Activated CD8-positive, alpha-beta T cell treated with anti-CD3 and anti-CD28 coated beads for 36 hours (primary cell): Measurements from ENCODE around the gene SNRPD2. TPM values are rescaled to one million over a fixed set of nuclear protein-coding genes. Genes with fewer than 3 reads are reported as not detected.

Experiments
- ATAC-seq: fragments of 200-7000 bp; cut with Tn5 transposase; one replicate; pipeline ENCODE4 v1.10.0; 2021; ENCODE audit warnings: mild to moderate bottlenecking, moderate library complexity
- CTCF ChIA-PET: fragments of 350-600 bp; sonication (Branson Sonifier 250); formaldehyde crosslinking; loops from one replicate; lab custom pipeline; 2021; ENCODE audit warnings: antibody characterized with exemption; lab: Charles Lee
- POLR2A ChIA-PET: fragments of 350-600 bp; sonication (Branson Sonifier 250); formaldehyde crosslinking; loops from one replicate; lab custom pipeline; 2021; ENCODE audit warnings: antibody characterized with exemption; lab: Charles Lee
- DNase-seq: peaks from one replicate; pipeline ENCODE4 v3.0.0-alpha.2; 2020
- H3K27ac Mint-ChIP-seq: one replicate; pipeline ENCODE4 v1.8.0; 2021; ENCODE audit warnings: mild to moderate bottlenecking, mixed read lengths
- H3K27me3 Mint-ChIP-seq: one replicate; pipeline ENCODE4 v1.8.0; 2021; ENCODE audit warnings: mixed read lengths
- H3K36me3 Mint-ChIP-seq: one replicate; pipeline ENCODE4 v1.8.0; 2021; ENCODE audit warnings: low read depth, mixed read lengths
- H3K4me1 Mint-ChIP-seq: one replicate; pipeline ENCODE4 v1.8.0; 2021; ENCODE audit warnings: low read depth, mixed read lengths
- H3K4me3 Mint-ChIP-seq: one replicate; pipeline ENCODE4 v1.8.0; 2021; ENCODE audit warnings: mild to moderate bottlenecking, moderate library complexity, mixed read lengths
- H3K9me3 Mint-ChIP-seq: one replicate; pipeline ENCODE4 v1.8.0; 2021; ENCODE audit warnings: mixed read lengths
- CTCF ChIP-seq: fragments of 200-600 bp; IDR thresholded peaks from one replicate; pipeline ENCODE4 v1.8.0; 2022; ENCODE audit warnings: antibody characterized with exemption, mild to moderate bottlenecking
- intact Hi-C: fragments of 100-400 bp; cut with micrococcal nuclease; formaldehyde crosslinking; loops from one replicate; pipeline ENCODE4 v1.10.0; 2022
- total RNA-seq, 2 experiments: library from RNA; stranded (reverse); gene quantifications; one replicate each; pipeline ENCODE4 v1.2.3, GENCODE V29; 2021

SNRPD2 gene
- total RNA-seq, 2 experiments from 2014 or later = 918 to 967 TPM

- DNase-seq (peak; percentile 80), ATAC-seq (peak; percentile 56)
- Mint-ChIP-seq H3K4me3 (peak overlapping the region; percentile 69), H3K4me1 (peaks cover 17% of the 10 kb centered on the region), H3K36me3 (peaks cover under 1% of the 10 kb centered on the region), H3K9me3 (no peaks in the 10 kb centered on the region), H3K27me3 (peaks cover 3% of the 10 kb centered on the region), H3K27ac (peak overlapping the region; percentile 57)
- TF ChIP-seq CTCF = no peak
- intact Hi-C loops = no loop called here
- CTCF ChIA-PET = interaction anchor here (1.1 to 9.0 kb wide), 6 partner anchors 14 to 238 kb away, joined by 3 to 101 read pairs (median 6); partner anchors contain the start of genes QPCTL, SIX5 and SNRPD2
- POLR2A ChIA-PET = interaction anchor here (0.6 to 3.8 kb wide), 6 partner anchors 10 to 1111 kb away, joined by 3 to 30 read pairs (median 5); partner anchors contain the start of genes GIPR, QPCTL and SNRPD2
Measured at GRCh38 chr19:45676851-45677263, 14.9 kb downstream of the SNRPD2 start.

GRCh38 chr19:45674946-45675345 lies 16.8 kb downstream of the SNRPD2 start:
- CTCF ChIA-PET = interaction anchor here (0.9 to 2.3 kb wide), 3 partner anchors 13 to 33 kb away, joined by 3 to 9 read pairs (median 4); partner anchors contain the start of gene QPCTL
- no peak overlapping the region for H3K27ac Mint-ChIP-seq

GRCh38 chr19:45670670-45671453 lies 20.9 kb downstream of the SNRPD2 start:
- ChIA-PET CTCF (interaction anchor here (0.6 to 1.8 kb wide), 5 partner anchors 10 to 28 kb away, joined by 3 to 10 read pairs (median 3); partner anchors contain the start of gene QPCTL), POLR2A (interaction anchor here (0.8 to 1.5 kb wide), 8 partner anchors 8 to 29 kb away, joined by 3 to 5 read pairs (median 3); partner anchors contain the start of gene SNRPD2)
- Mint-ChIP-seq H3K9me3 (no peaks in the 10 kb centered on the region), H3K27ac (no peak overlapping the region), H3K27me3 (peaks cover 10% of the 10 kb centered on the region), H3K4me1 (peaks cover 32% of the 10 kb centered on the region), H3K4me3 (peak overlapping the region; percentile 52), H3K36me3 (no peaks in the 10 kb centered on the region)
- no peak for TF ChIP-seq CTCF
- ATAC-seq (peak; percentile 61), DNase-seq (peak; percentile 85)
- intact Hi-C loops = no loop called here

More at GRCh38 chr19:45674946-45675345, 16.8 kb downstream of the SNRPD2 start:
- H3K4me3 Mint-ChIP-seq = no peak overlapping the region
- no peaks in the 10 kb centered on the region for H3K9me3 Mint-ChIP-seq
- peaks cover 8% of the 10 kb centered on the region for H3K27me3 Mint-ChIP-seq
- POLR2A ChIA-PET = interaction anchor here (1.0 to 1.5 kb wide), 2 partner anchors 17 to 29 kb away, joined by 4 read pairs; partner anchors contain the start of gene SNRPD2
- DNase-seq = no peak
- H3K36me3 Mint-ChIP-seq = no peaks in the 10 kb centered on the region
- no peak for TF ChIP-seq CTCF
- intact Hi-C loops = no loop called here
- H3K4me1 Mint-ChIP-seq = peaks cover 24% of the 10 kb centered on the region
- no peak for ATAC-seq

GRCh38 chr19:45668342-45668871 lies 23.3 kb downstream of the SNRPD2 start:
- intact Hi-C loops = no loop called here
- CTCF ChIA-PET = interaction anchor here (0.9 to 2.6 kb wide), 6 partner anchors 12 to 26 kb away, joined by 3 to 9 read pairs (median 4); no protein-coding TSS in a partner anchor
- Mint-ChIP-seq H3K4me3 (peak overlapping the region; percentile 79), H3K27ac (peak overlapping the region; percentile 60), H3K9me3 (no peaks in the 10 kb centered on the region), H3K36me3 (no peaks in the 10 kb centered on the region), H3K4me1 (peaks cover 32% of the 10 kb centered on the region), H3K27me3 (peaks cover 10% of the 10 kb centered on the region)
- peak; percentile 65 for DNase-seq
- POLR2A ChIA-PET = interaction anchor here (1.4 to 1.8 kb wide), 3 partner anchors 9 to 26 kb away, joined by 3 to 5 read pairs (median 4); no protein-coding TSS in a partner anchor
- no peak for ATAC-seq
- TF ChIP-seq CTCF = no peak
